Islet precursor cell (in vitro differentiated cells): Measurements from ENCODE around the gene DNAJC5.
"Not testable (repeated sequence)": the region's sequence is repeated elsewhere in the genome, so short reads cannot be mapped to it uniquely, and the experiment has no call there.

Experiments
- DNase-seq: peaks from one replicate; pipeline ENCODE4 v3.0.0-alpha.2; 2018

Gene DNAJC5

GRCh38 chr20:63894358-63895201 is at the start of gene DNAJC5:
TSS of gene DNAJC5 (plus strand) at chr20:63895126. CDS start at chr20:63928346, 33,220 bp downstream.
- peak; percentile 96 for DNase-seq

DNA sequence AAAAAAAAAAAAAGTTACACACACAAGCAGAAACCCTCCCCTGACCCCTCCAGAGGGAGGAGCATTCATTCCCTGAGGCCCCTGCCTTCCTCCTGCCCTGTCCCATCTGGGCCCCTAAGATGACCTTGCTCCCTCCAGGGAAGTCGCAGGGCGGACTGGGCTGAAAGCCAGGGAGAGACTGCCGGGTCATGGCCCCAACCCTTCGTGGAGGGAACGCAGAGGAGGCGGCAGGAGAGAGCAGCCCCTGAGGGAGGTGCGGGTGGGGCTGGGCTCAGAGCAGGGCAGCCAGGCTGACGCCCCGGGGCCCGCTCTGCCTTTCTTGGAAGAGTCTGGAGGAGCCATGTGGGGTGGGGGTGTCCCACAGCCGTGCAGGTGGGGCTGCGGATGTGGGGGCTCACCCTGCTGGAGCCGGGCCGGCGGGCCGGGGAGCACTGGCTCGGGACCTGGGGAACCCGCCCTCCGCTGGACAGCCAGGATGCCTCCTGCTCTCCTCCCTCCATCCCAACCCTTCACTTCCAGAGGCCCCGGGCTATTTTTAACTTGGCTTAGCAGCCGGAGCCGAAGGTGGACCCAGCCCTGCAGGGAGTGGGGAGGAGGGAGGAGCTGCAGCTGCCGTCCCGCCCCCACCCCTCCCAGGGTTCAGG is 48.7 kb upstream of the DNAJC5 start:
- peak; percentile 89 for DNase-seq

DNA sequence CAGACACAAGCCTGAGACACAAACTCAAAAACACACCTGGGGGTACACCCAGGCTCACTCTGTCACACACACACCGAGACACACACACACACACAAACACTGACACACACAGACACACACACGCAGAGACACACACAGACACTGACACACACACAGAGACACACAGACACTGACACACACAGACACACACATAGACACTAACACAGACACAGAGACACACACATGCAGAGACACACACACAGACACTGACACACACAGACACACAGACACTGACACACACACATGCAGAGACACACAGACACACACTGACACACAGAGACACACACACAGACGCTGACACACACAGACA is 48.1 kb upstream of the DNAJC5 start:
- DNase-seq: no peak

DNA sequence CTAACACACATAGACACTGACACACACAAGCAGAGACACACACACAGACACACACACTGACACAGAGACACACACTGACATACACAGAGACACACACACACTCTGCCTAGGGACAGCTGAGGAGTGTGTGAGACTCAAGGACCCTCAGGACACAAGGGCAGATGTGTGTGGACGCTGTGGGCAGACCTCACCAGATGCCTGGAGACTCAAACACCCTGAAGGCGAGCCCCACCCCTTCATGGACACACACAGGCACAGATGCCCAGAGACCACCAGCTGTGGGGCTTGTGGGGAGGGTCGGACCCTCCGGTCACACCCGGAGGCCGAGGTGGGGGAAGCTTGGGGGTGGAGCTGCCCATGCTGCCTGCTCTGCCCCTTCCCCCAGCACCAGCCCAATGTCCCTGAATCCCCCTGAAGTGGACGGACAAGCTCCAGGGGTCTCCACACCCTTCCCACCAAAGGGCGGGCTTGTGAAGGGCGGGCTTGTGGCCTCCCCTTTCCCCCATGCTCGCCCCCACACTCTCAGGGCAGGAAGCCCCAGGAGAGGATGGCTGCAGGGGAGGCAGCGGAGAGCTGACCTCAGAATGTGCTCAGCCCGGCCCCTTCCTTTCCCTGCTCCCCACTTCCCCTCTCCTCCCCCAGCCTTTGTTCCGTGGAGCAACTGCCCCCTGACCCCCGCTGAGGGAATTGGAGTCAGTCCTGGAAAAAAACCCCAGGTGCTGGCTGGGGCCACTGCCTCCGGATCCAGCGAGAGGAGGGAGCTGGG is 47.5 kb upstream of the DNAJC5 start:
- peak; percentile 62 for DNase-seq

DNA sequence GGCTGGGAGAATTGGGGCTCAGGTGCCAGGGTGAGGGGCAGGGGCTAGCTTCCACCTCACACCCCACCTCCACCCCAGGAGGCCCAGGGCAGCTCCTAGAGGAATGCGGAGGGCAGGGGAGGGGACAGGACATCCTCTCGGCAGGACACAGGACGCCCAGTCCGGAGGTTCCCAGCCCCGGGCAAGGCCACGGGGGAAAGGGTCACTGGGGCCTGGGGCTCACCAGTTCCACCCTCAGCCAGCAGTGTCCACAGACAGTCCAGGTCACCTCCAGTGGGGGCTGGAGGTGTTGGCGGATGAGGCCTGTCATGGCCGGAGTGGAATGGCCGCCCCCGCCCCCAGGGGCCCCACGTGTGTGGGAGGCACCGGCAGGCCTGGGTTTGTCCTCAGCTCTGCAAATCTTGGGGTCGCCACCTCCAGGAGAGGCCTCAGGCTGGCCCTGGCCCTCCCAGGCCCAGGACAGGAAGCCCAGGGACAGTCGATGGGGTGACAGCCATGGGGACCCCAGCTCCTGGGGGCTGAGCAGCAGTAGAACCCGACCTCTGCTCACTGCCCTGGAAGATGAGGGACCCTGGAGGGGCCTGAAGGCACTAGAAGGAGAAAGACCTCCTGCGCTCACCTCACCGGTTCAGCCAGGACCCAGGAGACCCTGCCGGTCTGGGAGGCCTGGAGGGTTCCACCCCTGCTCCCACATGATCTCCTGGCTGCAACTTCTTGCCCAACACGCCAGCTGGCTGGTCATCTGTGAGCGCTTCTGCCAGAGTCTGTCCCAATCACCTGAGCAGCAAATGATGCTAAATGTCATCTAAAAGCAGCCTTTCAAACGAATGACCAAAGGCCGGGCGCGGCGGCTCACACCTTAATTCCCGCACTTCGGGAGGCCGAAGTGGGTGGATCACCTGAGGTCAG is 46.7 kb upstream of the DNAJC5 start:
- peak; percentile 57 for DNase-seq

DNA sequence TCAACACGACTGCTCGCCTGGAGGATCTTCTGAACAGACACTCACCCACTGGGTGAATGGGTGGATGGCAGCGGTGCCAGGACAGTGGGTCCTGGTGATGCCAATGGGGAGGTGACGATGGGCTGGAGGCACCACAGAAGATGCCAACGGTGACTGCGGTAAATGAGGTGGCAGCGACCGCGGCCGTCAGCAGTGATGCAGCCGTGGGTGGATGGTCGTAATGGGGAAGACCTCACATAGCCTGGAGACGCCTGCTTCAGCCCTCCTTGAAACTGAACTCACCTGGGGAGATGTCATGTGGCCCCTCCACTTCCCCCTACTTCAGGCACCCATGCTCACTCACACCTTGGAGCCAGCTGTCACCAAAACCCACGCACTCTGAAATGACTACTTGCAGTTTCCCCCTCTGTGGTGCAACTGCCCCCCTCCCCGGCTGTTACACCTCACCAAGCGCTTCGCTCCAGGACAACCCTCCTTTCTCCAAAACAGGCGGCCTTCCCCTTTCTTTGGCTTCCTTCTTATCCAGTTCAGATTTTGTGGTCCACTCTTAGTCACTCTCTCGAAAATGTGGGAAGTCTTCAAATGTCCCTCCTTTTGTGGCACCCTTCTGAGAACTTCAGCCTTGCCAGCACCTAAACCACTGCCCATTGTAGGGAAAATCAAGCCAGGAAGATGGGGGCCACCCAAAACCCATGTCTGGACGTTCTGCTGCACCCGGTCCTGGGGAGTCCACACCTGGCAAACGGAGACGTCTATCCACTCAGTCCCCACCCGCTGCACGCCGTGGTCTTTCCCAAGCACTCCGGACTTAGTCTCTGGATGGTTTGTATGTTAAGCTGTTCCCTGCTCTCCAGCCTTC is 44.0 kb upstream of the DNAJC5 start:
- no peak for DNase-seq

GRCh38 chr20:63851548-63851943 is 43.4 kb upstream of the DNAJC5 start:
- DNase-seq: not testable (repeated sequence)

GRCh38 chr20:63853733-63854068 is 41.2 kb upstream of the DNAJC5 start:
- not testable (repeated sequence) for DNase-seq

GRCh38 chr20:63854069-63854765 is 40.7 kb upstream of the DNAJC5 start:
- peak; percentile 56 for DNase-seq

DNA sequence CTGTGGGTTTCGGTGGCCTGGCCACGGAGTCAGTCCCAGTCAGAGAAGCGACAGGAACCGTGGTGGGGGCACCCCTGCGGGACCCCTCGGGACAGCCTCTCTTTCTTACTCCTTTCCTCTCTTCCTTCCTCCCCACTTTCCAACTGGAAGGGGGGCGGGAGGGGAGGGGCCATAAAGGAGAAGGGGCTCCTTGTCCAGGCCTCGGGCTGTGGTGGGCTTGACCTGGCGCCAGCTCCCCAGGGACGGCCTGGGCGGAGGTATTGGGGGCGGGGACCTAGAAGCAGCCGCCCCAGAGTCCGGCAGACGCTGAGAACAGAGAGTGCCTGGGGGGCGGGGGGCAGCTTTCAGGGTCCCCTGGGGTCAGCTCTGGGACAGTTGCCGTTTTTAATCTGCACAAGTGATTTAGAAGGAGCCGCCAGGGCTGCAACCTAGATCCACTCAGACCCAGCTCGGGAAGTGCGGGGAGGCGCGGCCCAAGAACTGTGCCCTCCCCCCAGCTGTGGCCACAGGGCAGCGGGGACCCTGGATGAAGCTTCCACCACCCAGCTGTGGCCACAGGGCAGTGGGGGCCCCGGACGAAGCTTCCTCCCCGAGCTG is 40.1 kb upstream of the DNAJC5 start:
- peak; percentile 52 for DNase-seq

DNA sequence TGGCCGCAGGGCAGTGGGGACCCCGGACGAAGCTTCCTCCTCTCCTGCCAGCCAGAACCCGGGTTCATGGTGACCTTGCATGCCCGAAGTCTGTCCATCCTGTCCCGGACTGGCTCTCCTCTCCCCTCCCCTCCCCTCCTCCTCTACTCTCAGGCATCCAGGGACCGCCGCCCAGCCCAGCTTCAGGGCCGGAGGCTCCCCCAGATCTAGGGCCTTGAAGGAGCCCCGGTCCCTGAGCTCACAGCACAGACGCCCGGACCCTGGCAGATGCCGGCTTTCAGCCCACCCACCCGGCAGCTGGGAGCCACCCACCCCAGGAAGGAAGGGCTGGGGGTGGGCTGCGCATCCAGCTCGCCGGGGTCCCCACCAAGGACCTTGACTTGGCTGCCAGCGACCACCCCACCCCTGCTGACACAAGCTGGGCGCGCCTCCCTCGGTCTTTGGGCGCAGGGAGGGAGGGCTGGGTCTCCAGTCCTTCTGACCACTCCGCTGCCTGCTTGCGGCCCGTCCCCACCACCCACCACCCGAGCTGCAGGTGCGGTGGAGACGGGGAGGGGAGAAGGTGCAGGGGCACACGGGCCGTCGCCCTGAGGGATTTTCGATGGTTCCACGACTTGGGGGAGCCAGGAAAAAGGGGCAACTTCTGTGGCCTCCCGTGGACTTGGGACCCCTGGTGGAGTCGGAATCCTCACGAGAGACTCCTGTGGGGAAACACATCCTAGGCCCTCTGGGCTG is 39.4 kb upstream of the DNAJC5 start:
- DNase-seq: peak; percentile 59

- DNase-seq: no peak
Observed at GRCh38 chr20:63856098-63856511, 38.8 kb upstream of the DNAJC5 start.

DNA sequence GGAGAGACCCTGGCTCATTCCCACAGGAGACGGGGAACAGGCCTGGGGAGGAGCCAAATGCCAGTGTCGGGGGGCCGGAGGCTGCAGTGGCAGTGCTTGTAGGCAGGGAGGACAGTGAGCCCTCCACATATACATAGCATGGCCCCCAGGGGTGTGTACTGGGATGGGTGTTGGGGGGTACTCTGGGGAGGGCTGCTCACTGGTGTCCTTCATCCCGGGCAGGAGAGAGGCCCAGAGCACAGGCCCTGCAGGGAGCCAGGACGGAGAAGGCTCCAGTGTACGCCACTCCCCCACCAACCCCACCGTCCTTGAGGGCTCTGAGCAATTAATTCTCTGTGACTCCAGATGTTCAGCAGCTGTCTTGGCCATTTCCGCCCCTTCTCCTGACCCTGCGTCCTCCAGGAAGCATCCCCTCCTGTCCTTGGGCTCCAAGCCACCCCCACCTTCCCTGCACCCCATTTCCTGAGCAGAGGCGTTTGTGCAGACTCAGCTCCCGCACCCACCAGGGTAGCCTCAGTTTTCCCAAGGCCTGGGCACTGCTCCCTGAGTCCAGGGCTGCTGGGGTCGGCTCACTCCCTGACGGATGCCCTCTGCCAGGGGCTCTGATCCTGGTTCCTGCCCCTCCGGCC is 37.0 kb upstream of the DNAJC5 start:
- DNase-seq: peak; percentile 54

GRCh38 chr20:63858393-63859165 is 36.3 kb upstream of the DNAJC5 start:
- peak; percentile 74 for DNase-seq

GRCh38 chr20:63859166-63859699 is 35.7 kb upstream of the DNAJC5 start:
- no peak for DNase-seq

GRCh38 chr20:63860325-63861051 is 34.4 kb upstream of the DNAJC5 start:
- no peak for DNase-seq

DNA sequence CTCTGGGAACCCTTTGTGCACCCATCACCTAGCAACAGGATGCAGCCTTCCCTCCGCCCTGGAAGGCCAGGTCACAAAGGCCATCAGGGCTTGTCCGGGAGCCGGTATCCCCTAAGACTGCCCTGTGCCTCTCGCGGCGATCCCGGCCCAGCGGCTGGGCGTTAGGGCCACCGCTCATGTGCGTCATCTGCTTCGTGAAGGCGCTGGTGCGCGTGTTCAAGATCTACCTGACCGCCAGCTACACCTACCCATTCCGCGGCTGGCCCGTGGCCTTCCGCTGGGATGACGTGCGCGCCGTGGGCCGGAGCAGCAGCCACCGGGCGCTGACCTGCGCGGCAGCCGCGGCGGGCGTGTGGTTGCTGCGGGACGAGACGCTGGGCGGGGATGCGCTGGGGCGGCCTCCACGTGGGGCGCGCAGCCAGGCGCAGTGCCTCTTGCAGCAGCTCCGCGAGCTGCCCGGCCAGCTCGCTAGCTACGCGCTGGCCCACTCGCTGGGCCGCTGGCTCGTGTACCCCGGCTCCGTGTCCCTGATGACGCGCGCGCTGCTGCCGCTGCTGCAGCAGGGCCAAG is 33.5 kb upstream of the DNAJC5 start, which contains the start of gene ABHD16B:
Gene ABHD16B (plus strand): TSS at position 134 of the 570 bp plus-strand sequence. CDS start 43 bp downstream, at position 177.
- DNase-seq: no peak
